Testis (tissue), 2 donors: ENCODE data around the gene FAM161B.

Source experiments
- CTCF ChIP-seq, 3 experiments: fragments of 450-650 bp in 2 of 3; fragments of 200-600 bp in 1 of 3; sonication (generic) in 1 of 3; IDR thresholded peaks; one replicate each; pipeline ENCODE4 v1.5.1; 2016 to 2019; ENCODE audit warnings: antibody characterized with exemption in 3 of 3, mild to moderate bottlenecking in 2 of 3, moderate library complexity in 1 of 3
- POLR2A ChIP-seq: fragments of 450-650 bp; IDR thresholded peaks from one replicate; pipeline ENCODE4 v1.6.1; 2017; ENCODE audit warnings: antibody characterized with exemption, mild to moderate bottlenecking, moderate library complexity

GRCh38 chr14:73896521-73896920 lies 53.4 kb downstream of the FAM161B start:
- TF ChIP-seq CTCF (IDR thresholded peaks at IDR 0.05) = no peak
- TF ChIP-seq POLR2A = no peak
